Embryonic facial prominence (tissue), 1 donor: ENCODE measurements around the gene KCNJ3.

Source experiments
- DNase-seq: peaks from one replicate; pipeline ENCODE4 v3.0.0-alpha.2; 2016; ENCODE audit errors: extremely low spot score

KCNJ3 gene

GRCh38 chr2:154707994-154708575, 9.6 kb downstream of the KCNJ3 start:
- DNase-seq = no peak

GRCh38 chr2:154709215-154709614, 10.7 kb downstream of the KCNJ3 start:
- no peak for DNase-seq

- no peak for DNase-seq
Observed at GRCh38 chr2:154710078-154710477, 11.6 kb downstream of the KCNJ3 start.

GRCh38 chr2:154710685-154711084, 12.2 kb downstream of the KCNJ3 start:
- DNase-seq = no peak

GRCh38 chr2:154713675-154714074, 15.2 kb downstream of the KCNJ3 start:
- no peak for DNase-seq

GRCh38 chr2:154720651-154721050, 22.2 kb downstream of the KCNJ3 start:
- no peak for DNase-seq

- DNase-seq = no peak
Observed at GRCh38 chr2:154724194-154724797, 25.8 kb downstream of the KCNJ3 start.

GRCh38 chr2:154740361-154740760, 41.9 kb downstream of the KCNJ3 start:
- no peak for DNase-seq

- DNase-seq = no peak
Observed at GRCh38 chr2:154758871-154759270, 60.4 kb downstream of the KCNJ3 start.

GRCh38 chr2:154762638-154763037, 64.1 kb downstream of the KCNJ3 start:
- no peak for DNase-seq

- no peak for DNase-seq
Observed at GRCh38 chr2:154771664-154772284, 73.3 kb downstream of the KCNJ3 start.

GRCh38 chr2:154776825-154777224, 78.3 kb downstream of the KCNJ3 start:
- DNase-seq = no peak

- no peak for DNase-seq
Observed at GRCh38 chr2:154794406-154794805, 95.9 kb downstream of the KCNJ3 start.

- DNase-seq = no peak
Observed at GRCh38 chr2:154795651-154796050, 97.2 kb downstream of the KCNJ3 start.

- no peak for DNase-seq
Observed at GRCh38 chr2:154804451-154804850, 106.0 kb downstream of the KCNJ3 start.

GRCh38 chr2:154813636-154814035, 115.1 kb downstream of the KCNJ3 start:
- no peak for DNase-seq

- no peak for DNase-seq
Observed at GRCh38 chr2:154814856-154815255, 116.4 kb downstream of the KCNJ3 start.

- DNase-seq = no peak
Observed at GRCh38 chr2:154825358-154825757, 126.9 kb downstream of the KCNJ3 start.

- no peak for DNase-seq
Observed at GRCh38 chr2:154826827-154827226, 128.3 kb downstream of the KCNJ3 start.

GRCh38 chr2:154827286-154827685, 128.8 kb downstream of the KCNJ3 start:
- no peak for DNase-seq

- no peak for DNase-seq
Observed at GRCh38 chr2:154832711-154833110, 134.2 kb downstream of the KCNJ3 start.

- no peak for DNase-seq
Observed at GRCh38 chr2:154836632-154837031, 138.1 kb downstream of the KCNJ3 start.

GRCh38 chr2:154837035-154837434, 138.5 kb downstream of the KCNJ3 start:
- DNase-seq = no peak
